ENCODE data around the gene SOAT2. TPM values are rescaled to one million over a fixed set of nuclear protein-coding genes. Genes with fewer than 3 reads are reported as not detected.

The SOAT2 gene
- total RNA-seq, 4 donors from 2014 or later = 13.3 to 55.0 (median 34.5) TPM; not detected in 1

DNA sequence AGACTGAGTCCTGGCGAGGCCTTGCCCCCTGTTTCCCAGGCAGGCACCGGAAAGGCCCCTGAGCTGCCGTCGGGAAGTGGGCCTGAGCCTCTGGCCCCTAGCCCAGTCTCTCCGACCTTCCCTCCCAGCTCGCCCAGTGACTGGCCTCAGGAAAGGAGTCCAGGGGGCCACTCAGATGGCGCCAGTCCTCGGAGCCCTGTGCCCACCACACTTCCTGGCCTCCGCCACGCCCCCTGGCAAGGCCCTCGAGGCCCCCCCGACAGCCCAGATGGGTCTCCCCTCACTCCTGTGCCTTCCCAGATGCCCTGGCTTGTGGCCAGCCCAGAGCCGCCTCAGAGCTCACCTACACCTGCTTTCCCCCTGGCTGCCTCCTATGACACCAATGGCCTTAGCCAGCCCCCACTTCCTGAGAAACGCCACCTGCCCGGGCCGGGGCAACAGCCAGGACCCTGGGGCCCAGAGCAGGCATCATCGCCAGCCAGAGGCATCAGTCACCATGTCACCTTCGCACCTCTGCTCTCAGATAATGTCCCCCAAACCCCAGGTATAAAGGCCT is 42.5 kb upstream of the SOAT2 start:
- no peak overlapping the region for H3K4me3 ChIP-seq
- no peak for TF ChIP-seq POLR2A (IDR thresholded peaks at IDR 0.05)
- TF ChIP-seq, protein P1, sequence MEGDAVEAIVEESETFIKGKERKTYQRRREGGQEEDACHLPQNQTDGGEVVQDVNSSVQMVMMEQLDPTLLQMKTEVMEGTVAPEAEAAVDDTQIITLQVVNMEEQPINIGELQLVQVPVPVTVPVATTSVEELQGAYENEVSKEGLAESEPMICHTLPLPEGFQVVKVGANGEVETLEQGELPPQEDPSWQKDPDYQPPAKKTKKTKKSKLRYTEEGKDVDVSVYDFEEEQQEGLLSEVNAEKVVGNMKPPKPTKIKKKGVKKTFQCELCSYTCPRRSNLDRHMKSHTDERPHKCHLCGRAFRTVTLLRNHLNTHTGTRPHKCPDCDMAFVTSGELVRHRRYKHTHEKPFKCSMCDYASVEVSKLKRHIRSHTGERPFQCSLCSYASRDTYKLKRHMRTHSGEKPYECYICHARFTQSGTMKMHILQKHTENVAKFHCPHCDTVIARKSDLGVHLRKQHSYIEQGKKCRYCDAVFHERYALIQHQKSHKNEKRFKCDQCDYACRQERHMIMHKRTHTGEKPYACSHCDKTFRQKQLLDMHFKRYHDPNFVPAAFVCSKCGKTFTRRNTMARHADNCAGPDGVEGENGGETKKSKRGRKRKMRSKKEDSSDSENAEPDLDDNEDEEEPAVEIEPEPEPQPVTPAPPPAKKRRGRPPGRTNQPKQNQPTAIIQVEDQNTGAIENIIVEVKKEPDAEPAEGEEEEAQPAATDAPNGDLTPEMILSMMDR (IDR thresholded peaks at IDR 0.05) = no peak
- H3K27me3 ChIP-seq = no peaks in the 10 kb centered on the region
- H3K27ac ChIP-seq = peak overlapping the region in 3 of 4 donors; percentile 24 to 46 (median 38)
- DNase-seq = peak in 2 of 3 donors; percentile 46 to 49
- H3K36me3 ChIP-seq = peaks cover 0 to 65% (median 0%) of the 10 kb centered on the region in 3 donors
- H3K4me1 ChIP-seq = peaks cover 0 to 27% (median 2%) of the 10 kb centered on the region in 4 donors
- H3K9me3 ChIP-seq = no peaks in the 10 kb centered on the region

DNA sequence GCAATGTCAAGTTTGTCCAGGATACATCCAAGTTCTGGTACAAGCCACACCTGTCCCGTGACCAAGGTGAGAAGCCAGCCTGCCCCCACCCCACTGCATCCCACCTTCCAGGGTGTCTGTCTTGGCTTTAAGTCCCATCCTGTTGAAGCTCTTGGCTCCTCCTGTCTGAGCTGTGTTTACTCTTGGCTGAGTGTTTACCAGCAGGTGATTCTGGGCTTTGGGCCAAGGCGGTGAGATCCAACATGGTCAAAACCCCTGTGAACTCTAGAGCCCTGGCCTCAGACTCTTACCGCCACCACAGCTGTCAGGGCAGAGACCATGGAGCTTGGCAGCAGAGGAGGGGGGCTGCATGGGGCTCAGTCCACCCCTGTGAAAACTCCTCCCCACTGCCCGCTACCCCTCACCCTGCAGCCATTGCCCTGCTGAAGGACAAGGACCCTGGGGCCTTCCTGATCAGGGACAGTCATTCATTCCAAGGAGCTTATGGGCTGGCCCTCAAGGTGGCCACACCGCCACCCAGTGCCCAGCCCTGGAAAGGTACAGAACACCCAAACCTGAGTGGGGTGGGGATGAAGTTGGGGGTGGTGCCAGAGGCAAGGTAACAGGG is 41.8 kb upstream of the SOAT2 start:
- Histone ChIP-seq H3K4me1 (peaks cover 0 to 33% (median 2%) of the 10 kb centered on the region in 4 donors), H3K27me3 (no peaks in the 10 kb centered on the region), H3K27ac (peak overlapping the region in 2 of 4 donors; percentile 6 to 46), H3K9me3 (no peaks in the 10 kb centered on the region), H3K4me3 (no peak overlapping the region), H3K36me3 (peaks cover 0 to 65% (median 0%) of the 10 kb centered on the region in 3 donors)
- TF ChIP-seq, protein P1 (IDR thresholded peaks at IDR 0.05) = peak in 3 of 6 experiments; percentile 37 to 47 (median 43)
- TF ChIP-seq POLR2A (IDR thresholded peaks at IDR 0.05) = no peak
- peak in 2 of 3 donors; percentile 71 to 76 for DNase-seq

DNA sequence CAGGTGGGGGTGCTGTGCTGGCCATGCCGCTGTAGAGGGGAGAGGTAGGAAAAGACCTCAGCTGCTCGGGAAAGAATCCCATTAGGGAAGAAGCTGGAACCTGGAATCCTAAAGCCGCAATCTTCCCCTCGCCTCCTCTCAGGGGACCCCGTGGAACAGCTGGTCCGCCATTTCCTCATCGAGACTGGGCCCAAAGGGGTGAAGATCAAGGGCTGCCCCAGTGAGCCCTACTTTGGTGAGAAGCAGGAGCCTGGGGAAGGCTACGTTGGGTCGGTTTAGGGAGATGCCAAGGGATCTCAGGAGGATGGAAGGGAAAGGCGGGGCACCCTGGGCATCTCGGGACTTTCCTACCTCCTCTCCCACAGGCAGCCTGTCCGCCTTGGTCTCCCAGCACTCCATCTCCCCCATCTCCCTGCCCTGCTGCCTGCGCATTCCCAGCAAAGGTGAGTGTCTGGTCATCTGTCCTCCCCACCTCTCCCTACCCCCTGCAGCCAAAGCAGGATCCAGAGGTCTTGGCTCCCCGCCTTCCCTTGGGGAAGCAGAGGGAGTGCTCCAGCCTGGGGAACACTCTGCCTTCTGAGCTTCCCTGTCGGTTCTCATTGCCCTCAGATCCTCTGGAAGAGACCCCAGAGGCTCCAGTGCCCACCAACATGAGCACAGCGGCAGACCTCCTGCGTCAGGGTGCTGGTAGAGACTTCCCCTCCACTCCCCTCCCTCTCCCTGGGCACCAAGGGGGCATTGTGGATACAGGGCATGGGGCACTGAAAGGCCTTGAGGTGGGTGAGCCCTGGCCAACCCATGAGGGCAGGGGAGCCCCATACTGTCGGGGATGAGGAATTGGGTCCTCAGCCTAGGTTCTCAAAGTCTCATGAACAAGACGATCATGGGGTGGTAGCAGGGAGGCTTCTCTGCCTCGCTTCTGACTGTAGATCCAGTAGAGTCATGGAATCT is 41.0 kb upstream of the SOAT2 start:
- Histone ChIP-seq H3K4me3 (no peak overlapping the region), H3K27me3 (no peaks in the 10 kb centered on the region), H3K4me1 (peaks cover 0 to 35% (median 2%) of the 10 kb centered on the region in 4 donors), H3K27ac (peak overlapping the region in 3 of 4 donors; percentile 6 to 46 (median 25)), H3K36me3 (peaks cover 0 to 62% (median 0%) of the 10 kb centered on the region in 3 donors), H3K9me3 (no peaks in the 10 kb centered on the region)
- TF ChIP-seq, protein P1 (IDR thresholded peaks at IDR 0.05) = no peak
- no peak for TF ChIP-seq POLR2A (IDR thresholded peaks at IDR 0.05)
- peak in 2 of 3 donors; percentile 42 to 43 for DNase-seq

DNA sequence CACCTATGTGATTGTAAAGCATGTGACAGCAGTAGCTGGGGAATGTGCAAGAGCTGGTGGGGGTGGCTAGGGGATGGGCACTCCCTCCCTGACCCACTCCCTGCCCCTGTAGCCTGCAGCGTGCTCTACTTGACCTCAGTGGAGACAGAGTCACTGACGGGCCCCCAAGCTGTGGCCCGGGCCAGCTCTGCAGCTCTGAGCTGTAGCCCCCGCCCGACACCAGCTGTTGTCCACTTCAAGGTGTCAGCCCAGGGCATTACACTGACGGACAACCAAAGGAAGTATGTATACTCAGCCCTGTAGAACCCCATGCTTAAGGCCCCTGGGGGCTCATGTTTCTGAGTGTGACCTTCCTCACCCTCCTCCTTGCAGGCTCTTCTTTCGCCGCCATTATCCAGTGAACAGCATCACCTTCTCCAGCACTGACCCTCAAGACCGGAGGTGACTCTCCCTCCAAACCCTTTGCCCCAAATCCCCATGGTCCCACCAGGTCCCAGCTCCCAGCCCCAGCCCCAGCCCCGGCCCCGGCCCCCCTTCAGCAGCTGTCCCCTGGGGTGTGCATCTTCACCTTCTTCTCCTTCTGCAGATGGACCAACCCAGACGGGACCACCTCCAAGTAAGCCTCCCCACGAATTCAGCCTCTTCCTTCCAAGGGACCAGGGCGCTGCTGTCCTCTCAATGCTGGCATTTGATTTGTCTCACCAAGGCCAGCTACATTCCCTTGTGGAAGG is 40.1 kb upstream of the SOAT2 start:
- no peaks in the 10 kb centered on the region for H3K27me3 ChIP-seq
- TF ChIP-seq, protein P1 (IDR thresholded peaks at IDR 0.05) = no peak
- no peak for TF ChIP-seq POLR2A (IDR thresholded peaks at IDR 0.05)
- peaks cover 0 to 58% (median 0%) of the 10 kb centered on the region in 3 donors for H3K36me3 ChIP-seq
- H3K4me1 ChIP-seq = peaks cover 0 to 35% (median 2%) of the 10 kb centered on the region in 4 donors
- DNase-seq = peak in 2 of 3 donors; percentile 44 to 45
- no peaks in the 10 kb centered on the region for H3K9me3 ChIP-seq
- H3K4me3 ChIP-seq = no peak overlapping the region
- H3K27ac ChIP-seq = peak overlapping the region in 3 of 4 donors; percentile 6 to 46 (median 42)
